GM12872 (cell line): Measurements from ENCODE around the gene SLC24A3.

ENCODE experiments used
- CTCF ChIP-seq: IDR thresholded peaks from 3 replicates; pipeline ENCODE4 v1.5.1; 2011; ENCODE audit warnings: low read depth, mild to moderate bottlenecking, low read length, moderate library complexity; ENCODE audit not compliant: insufficient read depth

The SLC24A3 gene

GRCh38 chr20:19742974-19743639 is 530.7 kb downstream of the SLC24A3 start:
- no peak for TF ChIP-seq CTCF

DNA sequence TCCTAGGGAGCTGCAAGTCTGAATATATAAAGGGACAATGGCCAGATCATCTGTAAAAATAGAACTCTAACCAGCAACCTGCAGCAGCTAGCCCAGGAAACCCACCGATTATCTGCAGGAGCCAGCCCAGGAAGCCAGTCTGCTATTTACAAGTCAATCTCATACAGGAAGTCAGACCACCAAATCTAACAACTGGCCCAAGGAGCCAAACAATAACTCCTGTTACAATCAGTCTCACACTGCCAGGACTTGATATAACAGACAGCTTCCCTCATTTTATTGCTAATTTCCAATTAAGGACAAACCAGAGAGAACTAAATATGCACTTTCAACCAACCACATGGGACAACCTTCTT is 531.2 kb downstream of the SLC24A3 start:
- TF ChIP-seq CTCF: no peak

GRCh38 chr20:19745106-19745505 is 532.7 kb downstream of the SLC24A3 start:
- no peak for TF ChIP-seq CTCF

DNA sequence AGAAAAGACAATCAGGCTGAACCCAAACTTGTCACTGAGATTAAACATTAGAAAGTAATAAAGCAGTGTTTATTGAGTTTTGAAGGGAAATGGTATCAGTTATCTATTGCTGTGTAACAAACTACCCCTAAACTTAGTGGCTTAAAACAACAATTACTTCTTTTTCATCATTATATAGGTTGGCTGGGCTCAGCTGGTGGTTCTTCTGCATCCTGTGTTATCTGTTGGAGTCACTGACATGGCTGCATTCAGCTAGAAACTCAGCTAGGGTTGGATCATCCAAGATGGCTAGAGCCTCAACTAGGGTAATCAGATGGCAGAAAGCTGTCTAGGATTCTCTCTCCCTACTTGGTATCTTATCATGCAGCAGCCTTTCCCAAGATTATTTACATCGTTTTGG is 533.1 kb downstream of the SLC24A3 start:
- TF ChIP-seq CTCF: no peak

GRCh38 chr20:19746396-19746795 is 534.0 kb downstream of the SLC24A3 start:
- TF ChIP-seq CTCF: no peak

- TF ChIP-seq CTCF: no peak
These were observed 535.5 kb downstream of the SLC24A3 start for GRCh38 chr20:19747903-19748302.

DNA sequence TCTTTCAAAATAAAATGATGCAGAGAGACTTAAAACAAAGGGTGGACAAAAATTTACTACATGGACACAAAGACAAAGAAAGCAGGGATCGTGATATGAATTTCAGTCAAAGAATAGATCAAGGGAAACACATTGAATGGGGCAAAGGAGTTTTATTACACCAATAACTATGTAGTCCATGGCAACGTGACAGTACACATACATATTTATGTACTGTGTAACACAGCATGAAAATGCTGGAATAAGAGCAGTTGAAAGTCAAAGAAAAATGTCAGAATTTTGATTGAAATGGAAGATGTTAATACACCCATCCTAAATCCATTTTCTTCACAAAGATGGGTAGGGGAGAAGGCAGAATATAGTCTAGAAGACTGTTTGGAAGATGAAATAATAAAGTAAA is 536.2 kb downstream of the SLC24A3 start:
- TF ChIP-seq CTCF: no peak

DNA sequence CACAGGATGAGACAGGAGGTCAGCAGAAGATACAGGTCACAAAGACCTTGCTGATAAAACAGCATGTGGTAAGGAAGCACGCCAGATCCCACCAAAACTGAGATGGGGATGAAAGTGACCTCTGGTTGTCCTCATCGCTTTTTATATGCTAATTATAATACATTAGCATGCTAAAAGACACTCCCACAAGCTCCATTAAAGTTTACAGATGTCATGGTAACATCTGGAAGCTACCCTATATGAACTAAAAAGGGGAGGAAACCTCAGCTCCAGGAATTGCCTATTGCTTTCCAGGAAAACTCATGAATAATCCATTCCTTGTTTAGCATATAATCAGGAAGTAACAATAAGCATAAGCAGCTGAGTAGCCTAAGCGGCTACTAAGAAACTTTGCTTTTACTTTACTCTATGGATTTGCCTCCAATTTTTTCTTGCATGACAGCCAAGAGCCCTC is 537.2 kb downstream of the SLC24A3 start:
- TF ChIP-seq CTCF: no peak
